Muscle layer of duodenum (tissue), 2 donors: Measurements from ENCODE around the gene ISX.

Experiments
- H3K27ac ChIP-seq: one replicate; pipeline ENCODE4 v1.7.0; 2013; ENCODE audit warnings: mild to moderate bottlenecking, low read length
- H3K27me3 ChIP-seq: one replicate; pipeline ENCODE4 v1.7.0; 2013; ENCODE audit warnings: low read depth, mild to moderate bottlenecking, control low read depth, low read length
- H3K36me3 ChIP-seq, 2 donors: one replicate each; pipeline ENCODE4 v1.7.0; 2013; ENCODE audit warnings: low read length in 2 of 2, control low read depth in 1 of 2, mild to moderate bottlenecking in 1 of 2; ENCODE audit not compliant: insufficient read depth in 2 of 2, control insufficient read depth in 1 of 2
- H3K4me1 ChIP-seq, 2 donors: one replicate each; pipeline ENCODE4 v1.7.0; 2013; ENCODE audit warnings: low read length in 2 of 2, mild to moderate bottlenecking in 2 of 2, control low read depth in 1 of 2, moderate library complexity in 1 of 2; ENCODE audit not compliant: insufficient read depth in 2 of 2, control insufficient read depth in 1 of 2
- H3K4me3 ChIP-seq, 2 donors: one replicate each; pipeline ENCODE4 v1.7.0; 2013; ENCODE audit warnings: low read length in 2 of 2, low read depth in 1 of 2, mild to moderate bottlenecking in 1 of 2
- H3K9me3 ChIP-seq, 2 donors: one replicate each; pipeline ENCODE4 v1.7.0; 2013; ENCODE audit warnings: low read length in 2 of 2, control low read depth in 1 of 2, mild to moderate bottlenecking in 1 of 2; ENCODE audit not compliant: control insufficient read depth in 1 of 2
- donor health status: healthy.

The ISX gene

GRCh38 chr22:35054064-35054463 is 11.9 kb upstream of the ISX start:
- Histone ChIP-seq H3K27me3 (no peaks in the 10 kb centered on the region), H3K4me3 (no peak overlapping the region), H3K36me3 (no peaks in the 10 kb centered on the region), H3K9me3 (peaks cover 0 to 6% of the 10 kb centered on the region in 2 donors), H3K27ac (no peak overlapping the region), H3K4me1 (no peaks in the 10 kb centered on the region)

GRCh38 chr22:35056486-35056885 is 9.5 kb upstream of the ISX start:
- H3K27ac ChIP-seq = no peak overlapping the region
- H3K27me3 ChIP-seq = no peaks in the 10 kb centered on the region
- H3K36me3 ChIP-seq = no peaks in the 10 kb centered on the region
- no peak overlapping the region for H3K4me3 ChIP-seq
- H3K4me1 ChIP-seq = no peaks in the 10 kb centered on the region
- peaks cover 0 to 9% of the 10 kb centered on the region in 2 donors for H3K9me3 ChIP-seq

DNA sequence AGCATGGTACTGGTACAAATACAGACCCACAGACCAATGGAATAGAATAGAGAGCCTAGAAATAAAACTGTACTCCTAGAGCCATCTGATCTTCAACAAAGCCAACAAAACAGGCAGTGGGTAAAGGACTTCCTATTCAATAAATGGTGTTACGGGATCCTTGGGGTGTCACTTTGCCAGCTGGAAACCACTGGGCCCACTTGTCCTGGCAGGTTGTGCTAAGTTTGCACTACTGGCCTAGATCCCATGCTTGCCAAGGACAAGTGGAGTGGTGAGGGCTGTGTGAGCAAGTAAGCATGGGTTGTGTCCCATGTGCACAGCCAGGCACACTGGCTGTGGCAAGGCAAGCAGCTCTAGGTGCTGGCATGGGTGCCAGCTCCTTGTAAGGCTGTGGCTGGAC is 8.8 kb upstream of the ISX start:
- no peaks in the 10 kb centered on the region for H3K27me3 ChIP-seq

DNA sequence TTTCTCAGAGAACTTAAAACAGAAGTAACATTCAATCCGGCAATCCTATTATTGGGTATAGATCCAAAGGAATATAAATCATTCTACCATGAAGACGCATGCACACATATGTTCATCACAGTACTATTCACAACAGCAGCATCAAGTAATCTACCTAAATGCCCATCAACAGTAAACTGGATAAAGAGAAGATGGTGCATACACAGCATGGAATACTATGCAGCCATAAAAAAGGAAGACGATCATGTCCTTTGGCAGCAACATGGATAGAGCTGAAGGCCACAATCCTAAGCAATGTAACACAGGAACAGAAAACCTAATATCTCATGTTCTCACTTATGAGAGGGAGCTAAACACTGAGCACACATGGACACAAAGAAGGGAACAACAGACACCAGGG is 6.3 kb upstream of the ISX start:
- Histone ChIP-seq H3K4me1 (no peaks in the 10 kb centered on the region), H3K4me3 (no peak overlapping the region)

More for the DNA sequence above, 8.8 kb upstream of the ISX start:
- Histone ChIP-seq H3K4me3 (no peak overlapping the region), H3K4me1 (no peaks in the 10 kb centered on the region), H3K27ac (no peak overlapping the region), H3K36me3 (no peaks in the 10 kb centered on the region), H3K9me3 (peaks cover 0 to 9% of the 10 kb centered on the region in 2 donors)

GRCh38 chr22:35064664-35065063 is 1.3 kb upstream of the ISX start:
- no peaks in the 10 kb centered on the region for H3K27me3 ChIP-seq
- H3K4me3 ChIP-seq = no peak overlapping the region
- H3K4me1 ChIP-seq = no peaks in the 10 kb centered on the region
- H3K36me3 ChIP-seq = no peaks in the 10 kb centered on the region
- no peak overlapping the region for H3K27ac ChIP-seq
- peaks cover 0 to 1% of the 10 kb centered on the region in 2 donors for H3K9me3 ChIP-seq

More for the DNA sequence above, 6.3 kb upstream of the ISX start:
- Histone ChIP-seq H3K27ac (no peak overlapping the region), H3K27me3 (no peaks in the 10 kb centered on the region), H3K9me3 (peaks cover 0 to 9% of the 10 kb centered on the region in 2 donors), H3K36me3 (no peaks in the 10 kb centered on the region)

GRCh38 chr22:35065183-35065582 is 775 bp upstream of the ISX start:
- Histone ChIP-seq H3K27ac (peak overlapping the region; percentile 62), H3K36me3 (no peaks in the 10 kb centered on the region), H3K9me3 (no peaks in the 10 kb centered on the region), H3K4me3 (no peak overlapping the region), H3K4me1 (peaks cover 0 to 4% of the 10 kb centered on the region in 2 donors), H3K27me3 (no peaks in the 10 kb centered on the region)

DNA sequence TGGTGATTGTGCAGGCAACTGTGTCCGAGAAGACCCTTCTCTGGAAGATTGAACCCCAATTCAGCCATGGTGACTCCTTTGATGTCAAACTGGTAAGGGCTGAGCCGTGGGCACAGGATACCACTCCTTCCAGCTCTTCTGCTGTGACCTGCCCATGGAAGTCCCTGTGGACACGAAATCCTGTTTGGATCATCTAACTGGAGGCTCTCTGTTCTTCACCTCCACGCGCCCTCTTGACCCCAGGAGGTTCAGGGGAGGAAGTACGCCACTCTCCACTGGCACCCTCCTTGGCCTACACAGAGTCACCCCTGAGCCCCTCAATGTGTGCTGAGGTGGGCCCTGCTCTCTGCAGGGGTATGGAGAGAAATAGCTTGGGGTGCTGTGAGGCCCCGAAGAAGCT is 810 bp downstream of the ISX start:
- H3K4me1 ChIP-seq = peaks cover 0 to 5% of the 10 kb centered on the region in 2 donors
- no peaks in the 10 kb centered on the region for H3K27me3 ChIP-seq
- H3K9me3 ChIP-seq = no peaks in the 10 kb centered on the region
- H3K27ac ChIP-seq = peak overlapping the region; percentile 62
- peak overlapping the region in 1 of 2 donors; percentile 38 for H3K4me3 ChIP-seq
- H3K36me3 ChIP-seq = no peaks in the 10 kb centered on the region

DNA sequence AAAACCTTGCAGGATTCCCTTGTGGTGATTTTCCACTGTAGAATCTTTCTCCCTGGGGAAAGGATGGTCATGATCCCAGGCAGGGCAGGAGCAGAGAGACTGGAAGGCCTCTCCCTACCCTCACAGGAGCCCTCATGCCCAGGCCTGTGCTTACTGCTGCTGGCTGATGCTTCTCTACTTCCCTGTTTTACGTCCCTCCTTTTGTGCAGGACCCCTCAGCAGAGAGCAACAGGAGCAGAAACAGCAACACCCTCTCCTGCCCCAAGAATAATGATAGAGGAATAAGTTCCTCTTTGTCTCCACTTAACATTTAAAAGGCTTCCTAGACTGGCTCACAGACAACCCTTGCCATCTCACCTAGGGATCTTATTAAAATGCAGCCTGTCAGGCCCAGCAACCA is 3.6 kb downstream of the ISX start:
- Histone ChIP-seq H3K36me3 (no peaks in the 10 kb centered on the region), H3K9me3 (no peaks in the 10 kb centered on the region), H3K4me1 (peaks cover 0 to 5% of the 10 kb centered on the region in 2 donors), H3K4me3 (peak overlapping the region in 1 of 2 donors; percentile 38), H3K27ac (peak overlapping the region; percentile 9), H3K27me3 (no peaks in the 10 kb centered on the region)

DNA sequence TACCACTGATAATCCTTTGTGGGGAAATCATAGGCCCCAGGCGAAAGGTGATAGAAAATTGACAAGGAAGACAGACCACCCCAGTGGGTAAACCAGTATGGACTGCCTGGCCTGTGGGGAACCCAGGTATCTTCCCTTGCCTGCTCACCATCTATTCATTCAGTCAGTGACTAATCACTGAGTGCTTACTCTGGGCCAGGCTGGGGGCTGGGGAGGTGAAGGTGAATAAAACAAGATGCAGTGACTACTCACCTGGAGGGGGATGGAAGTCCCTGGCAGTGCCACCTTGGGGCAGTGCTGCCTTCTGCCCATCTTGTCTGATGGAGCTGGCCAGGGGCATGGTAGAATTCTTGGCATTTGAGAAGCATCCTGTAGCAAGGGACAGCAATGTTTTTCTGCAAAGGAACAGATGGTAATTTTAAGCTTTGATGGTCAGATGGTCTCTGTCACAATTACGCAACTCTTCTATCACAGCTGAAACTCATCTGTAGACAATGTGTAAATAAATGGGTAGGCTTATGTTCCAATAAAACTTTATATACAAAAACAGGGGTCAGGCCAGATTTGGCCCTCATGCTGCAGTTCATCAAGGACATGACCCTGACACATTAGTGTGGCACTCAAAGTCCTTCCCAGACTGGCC is 4.6 kb downstream of the ISX start:
- no peaks in the 10 kb centered on the region for H3K27me3 ChIP-seq
- H3K4me1 ChIP-seq = peaks cover 0 to 5% of the 10 kb centered on the region in 2 donors
- peak overlapping the region in 1 of 2 donors; percentile 38 for H3K4me3 ChIP-seq
- H3K36me3 ChIP-seq = no peaks in the 10 kb centered on the region
- H3K27ac ChIP-seq = no peak overlapping the region
- H3K9me3 ChIP-seq = no peaks in the 10 kb centered on the region

DNA sequence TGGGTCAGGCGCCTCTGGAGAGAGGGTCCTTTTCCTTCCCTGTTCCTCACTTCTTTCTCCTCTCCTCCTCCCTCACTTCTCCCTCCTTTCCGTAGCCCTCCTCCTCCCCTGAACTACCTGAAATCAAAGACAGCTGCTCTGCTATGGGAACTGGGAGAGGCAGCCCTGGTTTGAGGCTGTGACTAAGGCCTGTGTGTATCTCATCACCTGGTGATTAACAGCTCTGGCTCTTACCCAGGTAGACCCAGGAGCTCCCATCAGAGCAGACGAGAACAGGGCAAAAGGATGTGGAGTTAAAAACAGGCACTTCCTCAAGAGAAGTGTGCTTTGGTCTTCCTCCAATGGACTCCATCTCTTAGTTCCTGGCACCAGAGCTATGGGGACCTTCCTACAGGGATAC is 5.8 kb downstream of the ISX start:
- H3K36me3 ChIP-seq = no peaks in the 10 kb centered on the region
- H3K9me3 ChIP-seq = no peaks in the 10 kb centered on the region
- peaks cover 0 to 5% of the 10 kb centered on the region in 2 donors for H3K4me1 ChIP-seq
- no peak overlapping the region for H3K27ac ChIP-seq
- no peak overlapping the region for H3K4me3 ChIP-seq
- no peaks in the 10 kb centered on the region for H3K27me3 ChIP-seq

DNA sequence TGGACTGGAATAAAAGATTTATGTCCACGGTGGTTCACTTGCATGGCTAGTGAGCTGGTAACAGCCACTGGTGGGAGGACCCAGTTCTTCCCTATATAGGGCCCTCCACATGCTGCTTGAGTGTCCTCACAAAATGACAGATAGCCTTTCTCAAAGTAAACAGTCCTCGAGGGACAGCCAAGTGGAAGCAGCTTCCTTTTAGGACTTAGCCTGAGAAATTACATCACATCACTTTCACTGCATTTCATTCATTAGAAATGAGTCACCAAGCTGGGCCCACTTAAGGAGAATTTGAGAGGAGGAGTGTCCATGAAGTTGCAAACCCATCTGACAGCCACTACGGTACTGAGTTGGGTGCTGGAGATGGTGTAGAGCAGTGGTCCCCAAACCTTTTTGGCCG is 7.0 kb downstream of the ISX start:
- Histone ChIP-seq H3K4me1 (peaks cover 0 to 5% of the 10 kb centered on the region in 2 donors), H3K27ac (no peak overlapping the region), H3K4me3 (no peak overlapping the region), H3K36me3 (no peaks in the 10 kb centered on the region), H3K27me3 (no peaks in the 10 kb centered on the region), H3K9me3 (no peaks in the 10 kb centered on the region)

DNA sequence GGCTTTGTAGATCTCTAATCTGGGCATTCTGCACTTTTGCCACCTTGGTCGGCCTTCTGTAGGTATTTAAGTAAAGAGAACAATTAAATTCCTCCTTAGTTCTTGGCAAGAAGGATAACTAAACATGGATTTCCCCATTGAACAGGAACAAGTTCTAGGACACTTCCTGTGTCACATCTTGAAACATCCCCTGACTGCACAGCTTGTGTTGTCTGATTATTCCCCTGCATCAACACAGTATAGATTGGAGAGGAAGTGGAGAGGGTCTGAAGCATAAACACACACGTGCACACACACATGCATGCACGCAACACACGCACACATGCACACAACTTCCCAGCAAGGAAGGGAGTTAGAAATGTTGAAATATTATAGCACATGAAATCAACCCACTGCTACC is 8.6 kb downstream of the ISX start:
- H3K27ac ChIP-seq = no peak overlapping the region
- no peaks in the 10 kb centered on the region for H3K27me3 ChIP-seq
- no peaks in the 10 kb centered on the region for H3K36me3 ChIP-seq
- peaks cover 0 to 5% of the 10 kb centered on the region in 2 donors for H3K4me1 ChIP-seq
- H3K9me3 ChIP-seq = no peaks in the 10 kb centered on the region
- H3K4me3 ChIP-seq = no peak overlapping the region
